ENCODE data around the gene GUCA2B. TPM values are rescaled to one million over a fixed set of nuclear protein-coding genes. Genes with fewer than 3 reads are reported as not detected.

Gene GUCA2B
- total RNA-seq, 4 donors from 2014 or later = 116 to 259 (median 223) TPM; not detected in 1

DNA sequence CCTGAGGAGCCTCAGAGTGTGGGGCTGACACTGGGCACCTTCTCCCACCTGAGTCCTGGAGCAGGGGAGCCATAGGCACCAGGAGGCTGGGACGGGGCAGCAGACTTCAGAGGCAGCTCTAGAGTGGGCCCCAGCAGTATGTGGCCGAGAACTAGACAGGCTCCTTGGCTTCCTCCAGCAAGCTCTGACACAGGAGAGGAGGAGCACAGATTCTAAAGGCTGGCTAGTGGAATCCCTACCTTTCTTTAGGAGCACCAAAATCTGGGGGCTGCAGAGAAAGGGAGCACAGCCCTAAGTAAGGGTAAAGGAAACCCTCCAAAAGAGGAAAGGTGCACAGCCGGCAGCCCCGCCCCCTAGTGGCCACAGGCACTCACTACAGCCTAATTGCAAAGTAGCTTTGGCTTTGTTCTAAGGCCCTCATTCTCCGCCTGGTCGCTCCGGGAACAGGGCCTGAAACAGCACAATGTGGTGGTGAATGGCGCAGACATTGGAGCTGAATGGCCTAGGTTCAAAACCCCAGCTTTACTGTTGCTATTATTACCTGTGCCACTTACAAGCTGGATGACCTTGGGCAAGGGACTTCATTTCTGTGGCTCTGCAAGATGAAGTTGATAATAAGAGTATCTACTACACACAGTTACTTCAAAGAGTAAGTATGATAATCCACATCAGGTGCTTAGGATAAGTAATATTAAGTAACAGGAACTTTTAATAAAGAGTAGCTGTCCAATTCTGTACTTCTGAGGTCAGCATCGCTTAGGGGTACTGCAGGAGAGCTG, 20.1 kb downstream of the GUCA2B start:
- Histone ChIP-seq H3K9me3 (no peaks in the 10 kb centered on the region), H3K27ac (peak overlapping the region; percentile 47 to 82 (median 71)), H3K27me3 (no peaks in the 10 kb centered on the region), H3K4me3 (no peak overlapping the region), H3K36me3 (no peaks in the 10 kb centered on the region), H3K4me1 (peaks cover 16 to 47% (median 34%) of the 10 kb centered on the region in 4 donors)
- WGBS, 2 donors (ENCODE audit: low coverage in 1 of 2) = 41 to 100% methylated on average over 1 to 8 of the region's 9 CpGs
- no peak for TF ChIP-seq POLR2AphosphoS5 (IDR thresholded peaks at IDR 0.05)
- TF ChIP-seq, protein P1, sequence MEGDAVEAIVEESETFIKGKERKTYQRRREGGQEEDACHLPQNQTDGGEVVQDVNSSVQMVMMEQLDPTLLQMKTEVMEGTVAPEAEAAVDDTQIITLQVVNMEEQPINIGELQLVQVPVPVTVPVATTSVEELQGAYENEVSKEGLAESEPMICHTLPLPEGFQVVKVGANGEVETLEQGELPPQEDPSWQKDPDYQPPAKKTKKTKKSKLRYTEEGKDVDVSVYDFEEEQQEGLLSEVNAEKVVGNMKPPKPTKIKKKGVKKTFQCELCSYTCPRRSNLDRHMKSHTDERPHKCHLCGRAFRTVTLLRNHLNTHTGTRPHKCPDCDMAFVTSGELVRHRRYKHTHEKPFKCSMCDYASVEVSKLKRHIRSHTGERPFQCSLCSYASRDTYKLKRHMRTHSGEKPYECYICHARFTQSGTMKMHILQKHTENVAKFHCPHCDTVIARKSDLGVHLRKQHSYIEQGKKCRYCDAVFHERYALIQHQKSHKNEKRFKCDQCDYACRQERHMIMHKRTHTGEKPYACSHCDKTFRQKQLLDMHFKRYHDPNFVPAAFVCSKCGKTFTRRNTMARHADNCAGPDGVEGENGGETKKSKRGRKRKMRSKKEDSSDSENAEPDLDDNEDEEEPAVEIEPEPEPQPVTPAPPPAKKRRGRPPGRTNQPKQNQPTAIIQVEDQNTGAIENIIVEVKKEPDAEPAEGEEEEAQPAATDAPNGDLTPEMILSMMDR (IDR thresholded peaks at IDR 0.05) = peak; percentile 94 to 97 (median 97)
- peak; percentile 74 for DNase-seq
- intact Hi-C loops (cut with DNase I; ENCODE audit: low total_unique reads) = no loop called here
- in situ Hi-C loops (cut with MboI; ENCODE audit: low pct_ligation_motif_present in 1 of 4, low pct_unique_long_range_greater_than_20kb in 1 of 4, low sequenced_read_pairs in 3 of 4) = no loop called here

DNA sequence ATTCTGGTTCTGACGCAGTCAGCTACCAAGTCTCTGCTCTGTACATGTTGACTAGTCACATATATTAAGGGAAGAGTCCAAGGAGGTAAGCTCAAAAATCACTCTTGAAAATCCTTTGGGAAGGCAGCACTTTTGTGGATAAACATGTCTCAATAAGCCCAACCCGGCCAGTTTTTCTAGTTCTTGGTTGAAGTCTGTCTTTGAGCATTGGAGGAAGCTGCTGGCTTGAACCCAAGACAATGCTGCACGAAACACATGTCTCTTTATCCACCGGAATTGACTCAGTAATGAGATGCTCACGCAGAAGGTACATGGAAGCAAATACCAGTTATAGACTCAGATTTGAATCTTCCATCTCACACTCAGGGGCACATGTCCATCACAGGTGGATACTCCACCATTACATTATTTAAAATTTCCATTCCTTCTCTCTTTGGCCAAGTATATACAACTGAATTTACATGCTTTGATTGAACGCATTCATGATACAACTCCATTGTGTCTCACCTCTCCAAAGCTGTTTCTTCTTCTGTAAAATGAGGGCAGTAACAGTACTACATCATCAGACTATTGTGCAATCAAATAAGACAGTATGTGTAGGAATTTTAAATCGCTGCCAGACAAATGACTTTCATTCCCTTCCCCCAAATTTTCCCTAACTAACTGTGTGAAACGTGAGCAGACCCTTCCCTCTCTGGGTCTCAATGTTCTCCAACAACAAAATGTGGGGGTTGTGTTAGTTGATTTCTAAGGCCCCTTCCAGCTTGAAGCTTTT, 20.9 kb downstream of the GUCA2B start:
- no peak for DNase-seq
- Histone ChIP-seq H3K27ac (no peak overlapping the region), H3K4me3 (no peak overlapping the region), H3K27me3 (no peaks in the 10 kb centered on the region), H3K4me1 (peaks cover 16 to 43% (median 32%) of the 10 kb centered on the region in 4 donors), H3K36me3 (no peaks in the 10 kb centered on the region), H3K9me3 (no peaks in the 10 kb centered on the region)
- intact Hi-C loops (cut with DNase I; ENCODE audit: low total_unique reads) (no loop called here), in situ Hi-C loops (cut with MboI; ENCODE audit: low pct_ligation_motif_present in 1 of 4, low pct_unique_long_range_greater_than_20kb in 1 of 4, low sequenced_read_pairs in 3 of 4) (no loop called here)
- TF ChIP-seq, protein P1 (IDR thresholded peaks at IDR 0.05) = no peak
- TF ChIP-seq POLR2A (IDR thresholded peaks at IDR 0.05) = no peak
- TF ChIP-seq EP300 (IDR thresholded peaks at IDR 0.05; ENCODE audit: low read depth) = no peak
- no peak for TF ChIP-seq POLR2AphosphoS5 (IDR thresholded peaks at IDR 0.05)
- 76 to 77% methylated on average over 4 to 8 of the region's 8 CpGs for WGBS, 2 donors (ENCODE audit: low coverage in 1 of 2)

DNA sequence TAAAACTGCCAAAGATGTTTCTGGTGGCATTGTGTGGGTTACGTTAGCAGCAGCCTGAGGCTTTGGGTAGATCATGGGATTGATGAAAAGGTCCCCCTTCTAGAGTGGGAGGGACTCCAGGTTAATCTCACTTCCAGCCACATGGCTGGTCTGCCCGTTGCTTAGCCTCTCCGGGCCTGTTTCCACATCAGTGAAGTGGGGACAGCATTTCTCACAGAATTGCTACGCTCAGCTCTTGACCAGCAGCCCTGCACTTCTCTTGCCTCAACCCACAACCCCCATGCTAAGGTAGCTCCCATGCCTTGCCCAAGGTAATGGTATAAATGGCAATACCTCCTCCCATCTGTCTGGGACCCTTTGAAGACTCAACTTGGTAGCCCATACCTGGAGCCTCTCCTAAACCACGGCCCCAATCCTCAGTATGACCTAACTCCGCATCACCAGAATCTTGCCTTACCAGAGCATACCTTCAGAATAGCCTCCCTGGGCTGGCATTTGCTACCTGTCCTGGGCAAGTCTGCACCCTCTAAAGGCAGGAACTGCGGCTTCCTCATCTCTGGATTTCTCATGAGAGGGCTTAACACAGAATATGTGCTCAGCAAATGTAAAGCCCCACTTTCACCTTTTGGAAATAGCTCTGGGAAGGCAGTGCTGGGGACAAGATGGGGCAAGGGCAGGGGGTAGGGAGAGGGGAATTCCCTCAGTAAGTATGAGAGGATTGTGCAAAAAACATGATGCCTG, 22.3 kb downstream of the GUCA2B start:
- DNase-seq = no peak
- 93% methylated on average over 7 of the region's 7 CpGs; no CpG with 5 or more reads in 1 of the 2 donors for WGBS, 2 donors (ENCODE audit: low coverage in 1 of 2)
- H3K9me3 ChIP-seq = no peaks in the 10 kb centered on the region
- H3K27ac ChIP-seq = no peak overlapping the region
- intact Hi-C loops (cut with DNase I; ENCODE audit: low total_unique reads) (no loop called here), in situ Hi-C loops (cut with MboI; ENCODE audit: low pct_ligation_motif_present in 1 of 4, low pct_unique_long_range_greater_than_20kb in 1 of 4, low sequenced_read_pairs in 3 of 4) (no loop called here)
- H3K4me1 ChIP-seq = peaks cover 12 to 39% (median 27%) of the 10 kb centered on the region in 4 donors
- no peak overlapping the region for H3K4me3 ChIP-seq
- TF ChIP-seq, protein P1 (IDR thresholded peaks at IDR 0.05) = no peak
- TF ChIP-seq EP300 (IDR thresholded peaks at IDR 0.05; ENCODE audit: low read depth) (no peak), POLR2AphosphoS5 (IDR thresholded peaks at IDR 0.05) (no peak), POLR2A (IDR thresholded peaks at IDR 0.05) (no peak)
- H3K36me3 ChIP-seq = no peaks in the 10 kb centered on the region
- H3K27me3 ChIP-seq = no peaks in the 10 kb centered on the region

Data from transverse colon (tissue), 4 donors.